OCI-LY3 (cell line): ENCODE results near the gene ZNF710.

Experiments used
- EZH2phosphoT487 ChIP-seq: fragments of 200-600 bp; shearing (Covaris generic); IDR thresholded peaks from 2 replicates; pipeline ENCODE4 v1.6.1; 2018; ENCODE audit warnings: antibody characterized with exemption, mixed run types, low read depth
- TF ChIP-seq, protein P1 (sequence below): fragments of 200-600, 300-600 bp; sonication (generic); IDR thresholded peaks from 2 replicates; pipeline ENCODE4 v1.5.1; 2014; ENCODE audit warnings: antibody characterized with exemption, low read length, low read depth

- TF ChIP-seq, protein P1, sequence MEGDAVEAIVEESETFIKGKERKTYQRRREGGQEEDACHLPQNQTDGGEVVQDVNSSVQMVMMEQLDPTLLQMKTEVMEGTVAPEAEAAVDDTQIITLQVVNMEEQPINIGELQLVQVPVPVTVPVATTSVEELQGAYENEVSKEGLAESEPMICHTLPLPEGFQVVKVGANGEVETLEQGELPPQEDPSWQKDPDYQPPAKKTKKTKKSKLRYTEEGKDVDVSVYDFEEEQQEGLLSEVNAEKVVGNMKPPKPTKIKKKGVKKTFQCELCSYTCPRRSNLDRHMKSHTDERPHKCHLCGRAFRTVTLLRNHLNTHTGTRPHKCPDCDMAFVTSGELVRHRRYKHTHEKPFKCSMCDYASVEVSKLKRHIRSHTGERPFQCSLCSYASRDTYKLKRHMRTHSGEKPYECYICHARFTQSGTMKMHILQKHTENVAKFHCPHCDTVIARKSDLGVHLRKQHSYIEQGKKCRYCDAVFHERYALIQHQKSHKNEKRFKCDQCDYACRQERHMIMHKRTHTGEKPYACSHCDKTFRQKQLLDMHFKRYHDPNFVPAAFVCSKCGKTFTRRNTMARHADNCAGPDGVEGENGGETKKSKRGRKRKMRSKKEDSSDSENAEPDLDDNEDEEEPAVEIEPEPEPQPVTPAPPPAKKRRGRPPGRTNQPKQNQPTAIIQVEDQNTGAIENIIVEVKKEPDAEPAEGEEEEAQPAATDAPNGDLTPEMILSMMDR = no peak
- TF ChIP-seq EZH2phosphoT487 = no peak
Observed at GRCh38 chr15:90126022-90126421, 124.9 kb downstream of the ZNF710 start.
